Activated CD4-positive, CD25-positive, alpha-beta regulatory T cell treated with anti-CD3 and anti-CD28 coated beads, Interleukin-2, amount 50 U/mL, for 16 hours (primary cell): ENCODE results near the gene KCNK2.

ENCODE experiments used
- DNase-seq: peaks from one replicate; pipeline ENCODE4 v3.0.0-alpha.2; 2020; ENCODE audit warnings: low read depth, low spot score

KCNK2 gene

GRCh38 chr1:215082532-215083382 lies at the start of gene KCNK2:
KCNK2 (plus strand) TSS chr1:215082737; CDS start chr1:215083386, 649 bp downstream.
- no peak for DNase-seq

- no peak for DNase-seq
These were observed 49.5 kb upstream of the KCNK2 start for GRCh38 chr1:215032911-215033526.

- DNase-seq: no peak
These were observed 42.3 kb upstream of the KCNK2 start for GRCh38 chr1:215040190-215040589.

GRCh38 chr1:215043401-215043800 lies 39.1 kb upstream of the KCNK2 start:
- DNase-seq: no peak

GRCh38 chr1:215044151-215044550 lies 38.4 kb upstream of the KCNK2 start:
- DNase-seq: no peak

- DNase-seq: no peak
These were observed 36.7 kb upstream of the KCNK2 start for GRCh38 chr1:215045698-215046308.

- no peak for DNase-seq
These were observed 30.1 kb upstream of the KCNK2 start for GRCh38 chr1:215052256-215053015.

- no peak for DNase-seq
These were observed 28.3 kb upstream of the KCNK2 start for GRCh38 chr1:215054266-215054665.

GRCh38 chr1:215055281-215055935 lies 27.1 kb upstream of the KCNK2 start:
- DNase-seq: no peak

- no peak for DNase-seq
These were observed 26.0 kb upstream of the KCNK2 start for GRCh38 chr1:215056584-215056983.

GRCh38 chr1:215059947-215060346 lies 22.6 kb upstream of the KCNK2 start:
- DNase-seq: no peak

- no peak for DNase-seq
These were observed 18.2 kb upstream of the KCNK2 start for GRCh38 chr1:215064327-215064726.

GRCh38 chr1:215071078-215071477 lies 11.5 kb upstream of the KCNK2 start:
- DNase-seq: no peak

GRCh38 chr1:215076322-215076721 lies 6.2 kb upstream of the KCNK2 start:
- DNase-seq: no peak

- no peak for DNase-seq
These were observed 3.1 kb upstream of the KCNK2 start for GRCh38 chr1:215079456-215079855.

- no peak for DNase-seq
These were observed 641 bp upstream of the KCNK2 start for GRCh38 chr1:215081661-215082531.

- DNase-seq: no peak
These were observed 935 bp downstream of the KCNK2 start for GRCh38 chr1:215083383-215083961.

- no peak for DNase-seq
These were observed 2.1 kb downstream of the KCNK2 start for GRCh38 chr1:215084621-215085020.

GRCh38 chr1:215087603-215088002 lies 5.1 kb downstream of the KCNK2 start:
- DNase-seq: no peak

GRCh38 chr1:215094381-215094780 lies 11.8 kb downstream of the KCNK2 start:
- no peak for DNase-seq
